Mononuclear cell (primary cell): ENCODE data around the gene KCNT1. TPM values are rescaled to one million over a fixed set of nuclear protein-coding genes. Genes with fewer than 3 reads are reported as not detected.

Source experiments
- H3K27me3 ChIP-seq: 2 replicates; pipeline ENCODE4 v1.6.0; 2011; ENCODE audit warnings: low read length, control low read depth; ENCODE audit not compliant: insufficient read depth
- H3K4me1 ChIP-seq: 2 replicates; pipeline ENCODE4 v1.5.1; 2011; ENCODE audit warnings: mild to moderate bottlenecking, low read length, control low read depth; ENCODE audit not compliant: insufficient read depth
- H3K4me3 ChIP-seq: 2 replicates; pipeline ENCODE4 v1.5.1; 2011; ENCODE audit warnings: mild to moderate bottlenecking, low read length, moderate library complexity
- H3K9me3 ChIP-seq: 2 replicates; pipeline ENCODE4 v1.5.1; 2011; ENCODE audit warnings: low read depth, mild to moderate bottlenecking, control low read depth, low read length
- total RNA-seq: library from RNA; depleted of rRNA; stranded (reverse); fragments of >200 nt; gene quantifications from one replicate; pipeline ENCODE4 v1.2.3, GENCODE V29; 2012

KCNT1 gene
- total RNA-seq, 1 donor: 0.10 TPM

- Histone ChIP-seq H3K4me1 (no peaks in the 10 kb centered on the region), H3K4me3 (no peak overlapping the region), H3K9me3 (no peaks in the 10 kb centered on the region), H3K27me3 (no peaks in the 10 kb centered on the region)
These were observed 63.4 kb downstream of the KCNT1 start for GRCh38 chr9:135765416-135765815.

- Histone ChIP-seq H3K9me3 (no peaks in the 10 kb centered on the region), H3K4me1 (no peaks in the 10 kb centered on the region), H3K27me3 (no peaks in the 10 kb centered on the region), H3K4me3 (no peak overlapping the region)
These were observed 64.3 kb downstream of the KCNT1 start for GRCh38 chr9:135766251-135766650.

- H3K4me1 ChIP-seq: no peaks in the 10 kb centered on the region
- no peaks in the 10 kb centered on the region for H3K27me3 ChIP-seq
- no peaks in the 10 kb centered on the region for H3K9me3 ChIP-seq
- no peak overlapping the region for H3K4me3 ChIP-seq
These were observed 64.7 kb downstream of the KCNT1 start for GRCh38 chr9:135766707-135767106.

GRCh38 chr9:135768516-135769218 lies 66.7 kb downstream of the KCNT1 start:
- Histone ChIP-seq H3K27me3 (no peaks in the 10 kb centered on the region), H3K4me3 (no peak overlapping the region), H3K4me1 (no peaks in the 10 kb centered on the region), H3K9me3 (no peaks in the 10 kb centered on the region)

GRCh38 chr9:135769489-135770202 lies 67.7 kb downstream of the KCNT1 start:
- Histone ChIP-seq H3K4me3 (no peak overlapping the region), H3K4me1 (no peaks in the 10 kb centered on the region), H3K9me3 (no peaks in the 10 kb centered on the region), H3K27me3 (no peaks in the 10 kb centered on the region)

- H3K27me3 ChIP-seq: no peaks in the 10 kb centered on the region
- H3K4me1 ChIP-seq: no peaks in the 10 kb centered on the region
- no peaks in the 10 kb centered on the region for H3K9me3 ChIP-seq
- H3K4me3 ChIP-seq: no peak overlapping the region
These were observed 68.2 kb downstream of the KCNT1 start for GRCh38 chr9:135770203-135770535.

GRCh38 chr9:135770771-135771170 lies 68.8 kb downstream of the KCNT1 start:
- no peaks in the 10 kb centered on the region for H3K27me3 ChIP-seq
- no peaks in the 10 kb centered on the region for H3K9me3 ChIP-seq
- H3K4me1 ChIP-seq: no peaks in the 10 kb centered on the region
- H3K4me3 ChIP-seq: no peak overlapping the region

- no peaks in the 10 kb centered on the region for H3K4me1 ChIP-seq
- no peaks in the 10 kb centered on the region for H3K27me3 ChIP-seq
- H3K4me3 ChIP-seq: no peak overlapping the region
- no peaks in the 10 kb centered on the region for H3K9me3 ChIP-seq
These were observed 69.5 kb downstream of the KCNT1 start for GRCh38 chr9:135771401-135772051.

- Histone ChIP-seq H3K4me3 (no peak overlapping the region), H3K27me3 (no peaks in the 10 kb centered on the region), H3K9me3 (no peaks in the 10 kb centered on the region), H3K4me1 (no peaks in the 10 kb centered on the region)
These were observed 70.2 kb downstream of the KCNT1 start for GRCh38 chr9:135772056-135772646.

- no peak overlapping the region for H3K4me3 ChIP-seq
- H3K27me3 ChIP-seq: no peaks in the 10 kb centered on the region
- no peaks in the 10 kb centered on the region for H3K9me3 ChIP-seq
- H3K4me1 ChIP-seq: no peaks in the 10 kb centered on the region
These were observed 70.9 kb downstream of the KCNT1 start for GRCh38 chr9:135772702-135773493.

GRCh38 chr9:135773530-135774238 lies 71.7 kb downstream of the KCNT1 start:
- Histone ChIP-seq H3K4me3 (no peak overlapping the region), H3K4me1 (no peaks in the 10 kb centered on the region), H3K9me3 (no peaks in the 10 kb centered on the region), H3K27me3 (no peaks in the 10 kb centered on the region)

GRCh38 chr9:135774239-135774747 lies 72.3 kb downstream of the KCNT1 start:
- Histone ChIP-seq H3K4me3 (no peak overlapping the region), H3K9me3 (no peaks in the 10 kb centered on the region), H3K27me3 (no peaks in the 10 kb centered on the region), H3K4me1 (no peaks in the 10 kb centered on the region)

GRCh38 chr9:135774794-135775525 lies 73.0 kb downstream of the KCNT1 start:
- Histone ChIP-seq H3K4me3 (no peak overlapping the region), H3K4me1 (no peaks in the 10 kb centered on the region), H3K9me3 (no peaks in the 10 kb centered on the region), H3K27me3 (no peaks in the 10 kb centered on the region)
